GM18511 (cell line): ENCODE measurements around the gene PNLIP.

Experiments
- ATAC-seq: cut with Tn5 transposase; IDR thresholded peaks from one replicate; pipeline ENCODE4 v1.9.1; 2021; ENCODE audit warnings: mild to moderate bottlenecking, moderate library complexity; ENCODE audit not compliant: unreplicated experiment

Gene PNLIP

GRCh38 chr10:116567335-116567734, 21.6 kb downstream of the PNLIP start:
- ATAC-seq = no peak

- no peak for ATAC-seq
These were observed 29.1 kb downstream of the PNLIP start for GRCh38 chr10:116574797-116575196.

- ATAC-seq = no peak
These were observed 42.3 kb downstream of the PNLIP start for GRCh38 chr10:116587878-116588591.

GRCh38 chr10:116588995-116589394, 43.3 kb downstream of the PNLIP start:
- no peak for ATAC-seq

GRCh38 chr10:116589926-116590325, 44.2 kb downstream of the PNLIP start:
- no peak for ATAC-seq

GRCh38 chr10:116590590-116591444, 45.1 kb downstream of the PNLIP start, which contains the start of gene PNLIPRP1:
Gene PNLIPRP1, plus strand, starts transcription at chr10:116590959. Its CDS starts 171 bp downstream, at chr10:116591130.
- no peak for ATAC-seq

- no peak for ATAC-seq
These were observed 47.5 kb downstream of the PNLIP start for GRCh38 chr10:116593139-116593740.

- no peak for ATAC-seq
These were observed 48.8 kb downstream of the PNLIP start for GRCh38 chr10:116594525-116595035.

GRCh38 chr10:116596062-116596461, 50.3 kb downstream of the PNLIP start:
- ATAC-seq = no peak

GRCh38 chr10:116597543-116597942, 51.8 kb downstream of the PNLIP start:
- ATAC-seq = no peak

GRCh38 chr10:116598329-116598728, 52.6 kb downstream of the PNLIP start:
- no peak for ATAC-seq

GRCh38 chr10:116599991-116600390, 54.3 kb downstream of the PNLIP start:
- ATAC-seq = no peak

- ATAC-seq = no peak
These were observed 57.1 kb downstream of the PNLIP start for GRCh38 chr10:116602648-116603400.

GRCh38 chr10:116606061-116606483, 60.3 kb downstream of the PNLIP start:
- ATAC-seq = no peak

- no peak for ATAC-seq
These were observed 61.6 kb downstream of the PNLIP start for GRCh38 chr10:116607336-116607735.

- no peak for ATAC-seq
These were observed 63.2 kb downstream of the PNLIP start for GRCh38 chr10:116608686-116609594.

GRCh38 chr10:116610443-116611152, 64.9 kb downstream of the PNLIP start:
- no peak for ATAC-seq

- ATAC-seq = no peak
These were observed 65.4 kb downstream of the PNLIP start for GRCh38 chr10:116611153-116611545.
